GM10266 (cell line): ENCODE measurements around the gene NFIA.

Experiments
- DNase-seq: peaks from one replicate; pipeline ENCODE4 v3.0.0; 2012; ENCODE audit errors: extremely low spot score
- CTCF ChIP-seq: IDR thresholded peaks from 2 replicates; pipeline ENCODE4 v1.5.1; 2012; ENCODE audit warnings: mild to moderate bottlenecking, low read depth; ENCODE audit not compliant: control insufficient read depth, insufficient read depth; ENCODE audit errors: missing control alignments

Gene NFIA

GRCh38 chr1:61149010-61149860, 66.9 kb downstream of the NFIA start:
- TF ChIP-seq CTCF, result no peak
- no peak for DNase-seq

- no peak for TF ChIP-seq CTCF
- DNase-seq, result no peak
Observed at GRCh38 chr1:61151565-61151964, 69.2 kb downstream of the NFIA start.

- no peak for TF ChIP-seq CTCF
- no peak for DNase-seq
Observed at GRCh38 chr1:61152066-61152465, 69.7 kb downstream of the NFIA start.

- no peak for TF ChIP-seq CTCF
- no peak for DNase-seq
Observed at GRCh38 chr1:61152469-61153105, 70.2 kb downstream of the NFIA start.

GRCh38 chr1:61156576-61157467, 74.5 kb downstream of the NFIA start:
- no peak for TF ChIP-seq CTCF
- no peak for DNase-seq

- no peak for TF ChIP-seq CTCF
- no peak for DNase-seq
Observed at GRCh38 chr1:61157468-61157987, 75.2 kb downstream of the NFIA start.
